Left ventricle myocardium inferior (tissue), 1 donor: ENCODE data around the gene CD69. TPM values are rescaled to one million over a fixed set of nuclear protein-coding genes. Genes with fewer than 3 reads are reported as not detected.

Experiments used
- DNase-seq: peaks from one replicate; pipeline ENCODE4 v3.0.0-alpha.2; 2020
- H3K27ac ChIP-seq: fragments of 200-600 bp; replicated peaks from 2 replicates; pipeline ENCODE4 v1.8.0; 2021
- H3K27me3 ChIP-seq: fragments of 200-600 bp; 2 replicates; pipeline ENCODE4 v1.8.0; 2021; ENCODE audit warnings: low read depth
- H3K36me3 ChIP-seq: fragments of 200-600 bp; 2 replicates; pipeline ENCODE4 v1.8.0; 2021
- H3K4me1 ChIP-seq: fragments of 200-600 bp; 2 replicates; pipeline ENCODE4 v1.8.0; 2021
- H3K4me3 ChIP-seq: fragments of 200-600 bp; 2 replicates; pipeline ENCODE4 v1.8.0; 2021; ENCODE audit warnings: mild to moderate bottlenecking, moderate library complexity
- H3K9me3 ChIP-seq: fragments of 200-600 bp; replicated peaks from 2 replicates; pipeline ENCODE4 v1.8.0; 2021
- CTCF ChIP-seq: fragments of 200-600 bp; IDR thresholded peaks from 2 replicates; pipeline ENCODE4 v1.8.0; 2021; ENCODE audit warnings: antibody characterized with exemption, mild to moderate bottlenecking, borderline replicate concordance
- intact Hi-C: fragments of 100-400 bp; cut with micrococcal nuclease; formaldehyde crosslinking; loops from one replicate; pipeline ENCODE4 v1.11.0; 2022
- total RNA-seq: library from RNA; stranded (reverse); fragmentation: NEBNext Ultra II Directional; extraction: Animal tissue kit (Norgen Biotek cat#: 25700); gene quantifications from one replicate; pipeline ENCODE4 v1.2.1, GENCODE V29; 2021
- donor health status: DM: no; HTN: yes; CAD: no; lungs with severe emphysema.

Gene CD69
- total RNA-seq, 1 donor from 2014 or later: 0.25 TPM

GRCh38 chr12:9711664-9712063, 49.0 kb downstream of the CD69 start:
- intact Hi-C loops: no loop called here
- no peak overlapping the region for H3K4me3 ChIP-seq
- H3K4me1 ChIP-seq: no peaks in the 10 kb centered on the region
- H3K27me3 ChIP-seq: no peaks in the 10 kb centered on the region
- DNase-seq: no peak
- no peaks in the 10 kb centered on the region for H3K9me3 ChIP-seq
- no peak overlapping the region for H3K27ac ChIP-seq
- no peaks in the 10 kb centered on the region for H3K36me3 ChIP-seq
- TF ChIP-seq CTCF: no peak

- no peaks in the 10 kb centered on the region for H3K27me3 ChIP-seq
- no peak for TF ChIP-seq CTCF
- no peak overlapping the region for H3K27ac ChIP-seq
- H3K36me3 ChIP-seq: no peaks in the 10 kb centered on the region
- H3K4me3 ChIP-seq: no peak overlapping the region
- H3K9me3 ChIP-seq: no peaks in the 10 kb centered on the region
- intact Hi-C loops: no loop called here
- no peaks in the 10 kb centered on the region for H3K4me1 ChIP-seq
- no peak for DNase-seq
These were observed 49.9 kb downstream of the CD69 start for GRCh38 chr12:9710584-9711375.

GRCh38 chr12:9708853-9709252, 51.8 kb downstream of the CD69 start:
- TF ChIP-seq CTCF: no peak
- peaks cover 4% of the 10 kb centered on the region for H3K9me3 ChIP-seq
- DNase-seq: no peak
- H3K4me1 ChIP-seq: no peaks in the 10 kb centered on the region
- H3K36me3 ChIP-seq: no peaks in the 10 kb centered on the region
- H3K27me3 ChIP-seq: no peaks in the 10 kb centered on the region
- no peak overlapping the region for H3K4me3 ChIP-seq
- no peak overlapping the region for H3K27ac ChIP-seq
- intact Hi-C loops: loop anchor here (5.0 kb wide), 1 partner anchor 77 kb away; no protein-coding TSS in a partner anchor

GRCh38 chr12:9707864-9708808, 52.6 kb downstream of the CD69 start:
- H3K4me1 ChIP-seq: no peaks in the 10 kb centered on the region
- DNase-seq: peak; percentile 34

More at GRCh38 chr12:9707864-9708808, 52.6 kb downstream of the CD69 start:
- intact Hi-C loops: loop anchor here (5.0 kb wide), 1 partner anchor 76 kb away; no protein-coding TSS in a partner anchor
- H3K4me3 ChIP-seq: no peak overlapping the region
- H3K27ac ChIP-seq: no peak overlapping the region
- no peaks in the 10 kb centered on the region for H3K27me3 ChIP-seq
- no peaks in the 10 kb centered on the region for H3K36me3 ChIP-seq
- peak; percentile 84 for TF ChIP-seq CTCF
- peaks cover 4% of the 10 kb centered on the region for H3K9me3 ChIP-seq
